ENCODE results near the gene MFAP2. TPM values are rescaled to one million over a fixed set of nuclear protein-coding genes. Genes with fewer than 3 reads are reported as not detected.

MFAP2 gene
- total and polyA plus RNA-seq, 2 of the 8 experiments (the other 6 are each of a cell fraction or from before 2014, with no cell fraction given): 172 to 326 TPM

DNA sequence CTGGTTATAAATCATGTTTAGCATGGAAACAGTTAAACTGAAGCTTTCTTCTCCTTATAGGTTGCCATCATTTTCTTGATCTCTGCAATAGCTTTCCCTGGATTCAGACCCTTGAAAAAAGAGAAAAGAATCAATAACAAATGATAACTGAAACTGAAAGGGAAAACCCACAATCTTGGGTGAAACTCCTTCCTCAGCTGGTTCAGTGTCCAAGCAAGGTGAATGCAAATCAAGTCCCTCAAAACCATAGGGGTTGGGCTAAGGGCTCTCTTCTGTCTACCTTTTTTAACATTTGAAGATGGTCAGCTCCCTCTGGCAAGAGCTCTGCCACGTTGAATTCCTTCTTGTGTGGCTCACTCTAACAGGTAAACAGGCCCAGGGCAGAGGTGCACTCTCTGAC, 38.4 kb upstream of the MFAP2 start:
- H2AFZ ChIP-seq (ENCODE audit: low read length): no peak overlapping the region
- H2BK12ac ChIP-seq (ENCODE audit: low read depth, low read length): no peak overlapping the region
- H3K18ac ChIP-seq (ENCODE audit: extremely low read depth, low read length): no peak overlapping the region
- TF ChIP-seq SUZ12 (IDR thresholded peaks at IDR 0.05; ENCODE audit: low read length): no peak
- no peak for TF ChIP-seq SIRT6 (IDR thresholded peaks at IDR 0.05; ENCODE audit: low read length)
- no peak for TF ChIP-seq JUN (IDR thresholded peaks at IDR 0.05; ENCODE audit: low read depth, low read length)
- no peak for TF ChIP-seq RFX5 (IDR thresholded peaks at IDR 0.05; ENCODE audit: borderline replicate concordance, low read depth, low read length)
- no peak for TF ChIP-seq GTF2F1 (IDR thresholded peaks at IDR 0.05; ENCODE audit: borderline replicate concordance, low read depth, low read length)
- TF ChIP-seq BCL11A (IDR thresholded peaks at IDR 0.05; ENCODE audit: low read depth in 2 of 2, low read length in 2 of 2): no peak
- no peak for TF ChIP-seq SIX5 (IDR thresholded peaks at IDR 0.05; ENCODE audit: low read depth, low read length)
- no peak for TF ChIP-seq PHF8 (conservative IDR thresholded peaks at IDR 0.05; ENCODE audit: low read depth, low read length)
- no peak for TF ChIP-seq POU5F1 (IDR thresholded peaks at IDR 0.05; ENCODE audit: low read depth, low read length)
- TF ChIP-seq TEAD4 (IDR thresholded peaks at IDR 0.05; ENCODE audit: low read depth, low read length): no peak
- no peak for TF ChIP-seq MAFK (IDR thresholded peaks at IDR 0.05; ENCODE audit: low read depth, low read length)
- TF ChIP-seq CREB1 (IDR thresholded peaks at IDR 0.05): no peak
- TF ChIP-seq EP300 (IDR thresholded peaks at IDR 0.05; ENCODE audit: borderline replicate concordance in 1 of 2, low read depth in 2 of 2, low read length in 2 of 2): no peak
- H3K23ac ChIP-seq (ENCODE audit: insufficient read length): no peak overlapping the region
- no peak overlapping the region for H2AK5ac ChIP-seq (ENCODE audit: low read depth, low read length)
- no peak overlapping the region for H2BK20ac ChIP-seq (ENCODE audit: low read length)
- peaks cover 9 to 16% (median 13%) of the 10 kb centered on the region in 4 experiments for H3K4me1 ChIP-seq (replicated peaks in 1 of 4; ENCODE audit: control insufficient read depth in 3 of 4, insufficient read depth in 4 of 4, low read length in 3 of 4)
- no peaks in the 10 kb centered on the region for H3K23me2 ChIP-seq (ENCODE audit: low read depth, low read length)
- peaks cover 0 to 2% of the 10 kb centered on the region in 2 experiments for H4K20me1 ChIP-seq (replicated peaks in 1 of 2; ENCODE audit: control insufficient read depth in 1 of 2, insufficient read depth in 2 of 2, low read length in 2 of 2)
- no peaks in the 10 kb centered on the region for H3K9me3 ChIP-seq (ENCODE audit: insufficient read depth in 2 of 2, low read depth in 1 of 2, low read length in 1 of 2)
- H4K8ac ChIP-seq (ENCODE audit: extremely low read depth, insufficient read depth, low read length): no peak overlapping the region
- FAIRE-seq: no peak
- H2BK15ac ChIP-seq (ENCODE audit: low read length): no peak overlapping the region
- H2BK5ac ChIP-seq (ENCODE audit: low read depth, low read length): no peak overlapping the region
- ChIA-PET CTCF (ENCODE audit: partially characterized antibody) (interaction anchor here (0.7 to 2.1 kb wide), 11 partner anchors 10 to 94 kb away, joined by 3 to 10 read pairs (median 3); no protein-coding TSS in a partner anchor), POLR2A (ENCODE audit: partially characterized antibody) (interaction anchor here (1.4 kb wide), 1 partner anchor 14 kb away, joined by 5 read pairs; no protein-coding TSS in a partner anchor)
- no peaks in the 10 kb centered on the region for H3K79me1 ChIP-seq (ENCODE audit: low read depth, low read length)
- H3K9ac ChIP-seq (replicated peaks in 1 of 4; ENCODE audit: extremely low read depth in 1 of 4, low read depth in 3 of 4, low read length in 3 of 4): no peak overlapping the region
- H4K91ac ChIP-seq (replicated peaks; ENCODE audit: insufficient read length, low read length): no peak overlapping the region
- H3K79me2 ChIP-seq (ENCODE audit: control insufficient read depth in 1 of 2, insufficient read depth in 2 of 2, low read length in 2 of 2): no peaks in the 10 kb centered on the region
- 85% methylated on average over 1 of the region's 1 CpG; no CpG with 5 or more reads in 1 of the 2 experiments for WGBS, 2 experiments (ENCODE audit: extremely low coverage in 1 of 2, insufficient coverage in 1 of 2, insufficient read length in 1 of 2, insufficient replicate concordance in 2 of 2, low coverage in 1 of 2, low lambda C conversion rate in 2 of 2, missing lambda C conversion rate in 1 of 2)
- no peak overlapping the region for H4K5ac ChIP-seq (ENCODE audit: insufficient read length, low read depth, low read length)
- peaks cover 25 to 55% (median 39%) of the 10 kb centered on the region in 4 experiments for H3K36me3 ChIP-seq (ENCODE audit: control insufficient read depth in 2 of 4, insufficient read depth in 4 of 4, low read length in 3 of 4)
- no peak overlapping the region for H3K27ac ChIP-seq (ENCODE audit: low read depth, low read length)
- no peak overlapping the region for H3K14ac ChIP-seq (ENCODE audit: insufficient read length)
- no peak overlapping the region for H3K4ac ChIP-seq (replicated peaks; ENCODE audit: insufficient read length, low read depth, low read length)
- no peak overlapping the region for H3K4me2 ChIP-seq (ENCODE audit: insufficient read depth in 1 of 2, low read depth in 2 of 2, low read length in 2 of 2)
- no peak overlapping the region for H3K4me3 ChIP-seq (ENCODE audit: extremely low read depth in 1 of 4, insufficient read depth in 2 of 4, low read depth in 3 of 4, low read length in 4 of 4)
- DNase-seq (ENCODE audit: low read depth in 1 of 2, low spot score in 2 of 2): no peak
- no peaks in the 10 kb centered on the region for H3K27me3 ChIP-seq (replicated peaks in 1 of 4; ENCODE audit: control insufficient read depth in 3 of 4, extremely low read depth in 1 of 4, insufficient read depth in 3 of 4, low read length in 3 of 4)
- H3K56ac ChIP-seq (replicated peaks; ENCODE audit: insufficient read length, low read depth, low read length): no peak overlapping the region
- H2BK120ac ChIP-seq (replicated peaks; ENCODE audit: low read depth, low read length): no peak overlapping the region
